Fibroblast of the conjunctiva (primary cell): Measurements from ENCODE around the gene NEU3.
"Not testable (repeated sequence)": the region's sequence is repeated elsewhere in the genome, so short reads cannot be mapped to it uniquely, and the experiment has no call there.

Experiments
- DNase-seq: peaks from one replicate; pipeline ENCODE4 v3.0.0-alpha.2; 2010; ENCODE audit warnings: low read depth

Gene NEU3

GRCh38 chr11:75029836-75030631 is 41.3 kb downstream of the NEU3 start:
- no peak for DNase-seq

- DNase-seq, result peak; percentile 18
These were observed 42.6 kb downstream of the NEU3 start for GRCh38 chr11:75031224-75031753.

- DNase-seq, result peak; percentile 30
These were observed 43.2 kb downstream of the NEU3 start for GRCh38 chr11:75031771-75032549.

- no peak for DNase-seq
These were observed 43.8 kb downstream of the NEU3 start for GRCh38 chr11:75032550-75032935.

GRCh38 chr11:75033916-75034315 is 45.2 kb downstream of the NEU3 start:
- DNase-seq, result no peak

- DNase-seq, result no peak
These were observed 46.5 kb downstream of the NEU3 start for GRCh38 chr11:75035256-75035655.

GRCh38 chr11:75035911-75036565 is 47.3 kb downstream of the NEU3 start:
- DNase-seq, result no peak

- DNase-seq, result no peak
These were observed 51.5 kb downstream of the NEU3 start for GRCh38 chr11:75040167-75040770.

GRCh38 chr11:75041263-75041662 is 52.5 kb downstream of the NEU3 start:
- no peak for DNase-seq

GRCh38 chr11:75041821-75042220 is 53.1 kb downstream of the NEU3 start:
- not testable (repeated sequence) for DNase-seq

- DNase-seq, result not testable (repeated sequence)
These were observed 55.8 kb downstream of the NEU3 start for GRCh38 chr11:75044381-75045170.

GRCh38 chr11:75046668-75047067 is 57.9 kb downstream of the NEU3 start:
- DNase-seq, result not testable (repeated sequence)

GRCh38 chr11:75047191-75047590 is 58.5 kb downstream of the NEU3 start:
- no peak for DNase-seq

- DNase-seq, result not testable (repeated sequence)
These were observed 61.0 kb downstream of the NEU3 start for GRCh38 chr11:75049501-75050266.

- no peak for DNase-seq
These were observed 61.8 kb downstream of the NEU3 start for GRCh38 chr11:75050516-75050915.

GRCh38 chr11:75051043-75051442 is 62.3 kb downstream of the NEU3 start:
- DNase-seq, result no peak

- no peak for DNase-seq
These were observed 63.7 kb downstream of the NEU3 start for GRCh38 chr11:75052457-75052856.

GRCh38 chr11:75055511-75055910 is 66.8 kb downstream of the NEU3 start:
- no peak for DNase-seq

GRCh38 chr11:75056814-75057213 is 68.1 kb downstream of the NEU3 start:
- DNase-seq, result no peak

- no peak for DNase-seq
These were observed 70.6 kb downstream of the NEU3 start for GRCh38 chr11:75059299-75059698.
